ENCODE data around the gene CCL4.
A peak's percentile ranks its signal among the peaks of the same experiment; 100 is the strongest.

- TF ChIP-seq CTCF (IDR thresholded peaks at IDR 0.05) (peak in 1 of 5 experiments; percentile 13), POLR2A (IDR thresholded peaks at IDR 0.05) (no peak)
Measured at GRCh38 chr17:36124879-36125824, 21.5 kb downstream of the CCL4 start.
